HG03457 (cell line): ENCODE measurements around the gene EIF4E2.

Source experiments
- ATAC-seq: cut with Tn5 transposase; IDR thresholded peaks from one replicate; pipeline ENCODE4 v1.9.1; 2021; ENCODE audit warnings: moderate number of reproducible peaks; ENCODE audit not compliant: unreplicated experiment

Gene EIF4E2

DNA sequence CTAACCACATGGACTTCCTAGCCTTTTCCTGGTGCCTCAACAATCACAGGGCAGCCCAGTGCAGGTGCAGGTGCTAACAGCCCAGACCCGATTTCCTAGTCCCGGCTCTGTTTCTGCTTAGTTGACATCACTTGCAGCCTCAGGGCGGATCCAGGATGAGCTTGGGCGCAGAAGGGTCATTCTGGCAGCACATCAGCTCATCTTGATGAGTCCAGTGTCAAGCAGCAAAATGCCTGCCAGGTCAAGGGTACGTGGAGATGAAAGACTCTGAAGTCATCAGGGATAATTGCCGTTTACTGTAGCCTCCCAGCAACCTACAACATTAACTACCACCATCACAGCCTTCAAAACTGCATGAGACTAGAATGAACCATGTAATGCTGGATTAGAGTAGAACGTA lies 43.5 kb downstream of the EIF4E2 start:
- ATAC-seq: no peak

DNA sequence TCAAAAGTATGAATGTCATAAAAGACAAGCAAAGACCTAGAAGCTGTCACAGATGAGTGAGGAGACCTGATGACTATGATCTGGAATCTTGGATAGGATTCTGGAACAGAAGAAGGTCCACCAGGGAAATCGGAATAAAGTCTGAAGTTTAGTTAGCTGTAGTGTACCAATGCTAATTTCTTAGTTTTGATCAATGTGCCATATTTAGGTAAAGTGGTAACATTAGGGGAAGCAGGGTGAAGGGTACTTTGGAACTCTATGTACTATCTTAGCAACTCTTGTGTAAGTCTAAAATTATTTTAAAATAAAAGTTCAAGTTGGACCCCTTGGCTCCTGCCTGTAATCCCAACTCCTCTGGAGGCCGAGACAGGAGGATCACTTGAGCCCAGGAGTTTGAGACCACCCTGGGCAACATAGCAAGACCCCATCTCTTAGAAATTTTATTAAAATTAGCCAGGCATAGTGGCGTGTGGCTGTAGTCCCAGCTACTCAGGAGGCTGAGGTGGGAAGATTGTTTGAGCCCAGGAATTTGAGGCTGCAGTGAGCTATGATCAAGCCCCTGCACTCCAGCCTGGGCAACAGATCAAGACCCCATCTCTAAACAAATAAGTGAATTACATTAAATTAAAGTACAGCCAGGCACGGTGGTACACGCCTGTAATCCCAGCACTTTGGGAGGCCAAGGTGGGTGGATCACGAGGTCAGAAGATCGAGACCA lies 47.0 kb downstream of the EIF4E2 start:
- no peak for ATAC-seq

- no peak for ATAC-seq
These were observed 47.8 kb downstream of the EIF4E2 start for GRCh38 chr2:232598293-232598692.

- ATAC-seq: no peak
These were observed 49.7 kb downstream of the EIF4E2 start for GRCh38 chr2:232600053-232600773.

GRCh38 chr2:232603283-232603682 lies 52.8 kb downstream of the EIF4E2 start:
- no peak for ATAC-seq

DNA sequence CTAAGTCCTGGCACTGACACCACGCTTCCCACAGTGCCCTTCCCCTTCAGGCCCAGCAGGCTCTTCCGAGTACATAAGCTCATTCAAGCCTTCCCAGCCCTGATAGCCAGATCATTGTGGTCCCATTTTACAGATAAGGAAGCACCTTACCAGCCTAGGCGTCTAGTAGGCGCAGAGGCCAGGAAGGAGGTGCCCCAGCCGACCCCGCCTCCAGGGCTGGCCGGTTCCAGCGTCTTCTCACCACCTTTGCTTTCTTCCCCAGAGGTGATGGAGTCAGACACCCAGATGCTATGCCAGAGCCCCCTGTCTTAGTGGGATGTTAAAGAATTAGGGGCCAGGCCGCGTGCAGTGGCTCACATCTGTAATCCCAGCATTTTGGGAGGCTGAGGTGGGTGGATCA lies 54.0 kb downstream of the EIF4E2 start:
- ATAC-seq: no peak

DNA sequence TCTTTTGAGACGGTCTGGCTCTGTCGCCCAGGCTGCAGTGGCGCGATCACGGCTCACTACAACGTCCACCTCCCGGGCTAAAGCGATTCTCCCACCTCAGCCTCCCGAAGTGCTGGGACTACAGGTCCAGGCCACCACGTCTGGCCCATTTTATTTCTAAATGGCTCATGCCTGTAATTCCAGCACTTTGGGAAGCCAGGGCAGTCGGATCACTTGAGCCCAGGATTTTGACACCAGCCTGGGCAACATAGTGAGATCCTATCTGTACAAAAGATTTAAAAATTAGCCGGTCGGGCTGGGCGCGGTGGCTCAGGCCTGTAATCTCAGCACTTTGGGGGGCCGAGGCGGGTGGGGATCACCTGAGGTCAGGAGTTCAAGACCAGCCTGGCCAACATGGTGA lies 56.5 kb downstream of the EIF4E2 start:
- ATAC-seq: no peak

DNA sequence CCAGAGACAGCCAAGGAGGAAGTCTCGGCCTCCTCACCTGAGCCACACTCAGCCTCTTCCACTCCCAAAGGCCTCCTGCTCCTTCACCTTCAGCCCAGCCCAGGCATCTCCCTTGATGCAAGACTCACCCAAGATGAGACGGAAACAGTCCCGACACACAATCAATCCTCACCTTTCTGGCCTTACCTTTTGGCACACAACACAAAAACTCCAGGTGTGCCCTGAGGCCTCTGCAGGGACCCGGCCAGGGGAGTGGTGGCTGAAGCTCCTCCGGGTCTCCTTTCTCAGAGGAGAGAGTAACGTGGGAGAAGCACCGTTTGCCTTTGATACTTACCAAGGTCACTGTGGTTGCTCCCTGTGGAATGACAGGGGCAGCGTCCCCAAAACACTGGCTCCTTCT lies 59.1 kb downstream of the EIF4E2 start:
- ATAC-seq: no peak

- ATAC-seq: no peak
These were observed 59.6 kb downstream of the EIF4E2 start for GRCh38 chr2:232610081-232610480.

GRCh38 chr2:232611061-232611460 lies 60.6 kb downstream of the EIF4E2 start:
- no peak for ATAC-seq

DNA sequence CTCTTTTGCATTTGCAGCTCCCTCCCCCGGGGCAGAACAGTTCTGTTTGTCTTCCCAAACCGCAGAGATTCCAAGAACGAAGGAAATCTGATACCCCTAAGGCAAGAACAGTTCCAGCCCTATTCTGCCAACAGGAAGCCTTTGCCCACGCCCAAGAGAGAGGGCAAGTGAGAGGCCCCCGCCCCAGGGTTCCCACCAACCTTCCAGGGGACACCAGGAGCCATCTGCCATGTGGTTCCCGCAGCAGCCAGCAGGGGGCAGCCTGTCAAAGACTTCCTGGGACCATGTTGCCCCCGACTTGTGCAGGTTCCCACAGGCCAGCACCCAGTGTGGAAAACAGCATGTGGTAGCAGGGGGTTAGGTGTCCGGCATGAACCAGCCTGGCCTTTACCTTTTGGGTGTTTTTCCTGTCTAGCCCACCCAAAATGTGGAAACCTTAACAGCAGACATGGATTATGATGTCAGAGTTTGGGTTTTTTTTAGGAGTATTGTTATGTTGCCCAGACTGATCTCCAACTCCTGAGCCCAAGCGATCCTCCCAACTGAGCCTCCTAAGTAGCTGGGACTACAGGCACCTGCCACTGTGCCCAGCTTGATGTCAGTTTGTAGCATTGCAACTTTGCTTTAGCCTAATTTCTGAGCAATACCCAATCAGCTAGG lies 61.2 kb downstream of the EIF4E2 start:
- no peak for ATAC-seq

DNA sequence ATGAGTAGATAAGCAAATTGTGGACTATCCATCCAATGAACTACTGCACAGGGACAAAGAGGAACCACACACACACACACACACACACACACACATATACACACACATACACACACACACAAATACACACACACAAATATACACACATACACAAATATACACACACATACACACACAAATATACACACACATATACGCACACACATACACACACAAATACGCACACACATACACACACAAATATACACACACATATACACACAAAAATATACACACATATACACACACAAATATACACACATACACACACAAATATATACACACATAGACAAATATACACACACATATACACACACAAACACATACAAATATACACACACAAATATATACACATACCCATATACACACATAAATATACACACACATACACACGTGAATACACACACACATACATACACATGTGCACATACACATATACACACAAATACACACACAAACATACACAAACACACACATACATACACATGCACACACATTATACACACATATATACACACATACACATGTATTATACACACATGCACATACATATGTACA lies 63.1 kb downstream of the EIF4E2 start:
- no peak for ATAC-seq

GRCh38 chr2:232615339-232615738 lies 64.8 kb downstream of the EIF4E2 start:
- no peak for ATAC-seq
